NB4 (cell line): Measurements from ENCODE around the gene TGFB3.

ENCODE experiments used
- CTCF ChIP-seq: IDR thresholded peaks from one replicate; pipeline ENCODE4 v1.5.1; 2012; ENCODE audit warnings: low read depth, low read length
- POLR2A ChIP-seq: IDR thresholded peaks from 2 replicates; pipeline ENCODE4 v1.6.1; 2011; ENCODE audit warnings: mild to moderate bottlenecking; ENCODE audit not compliant: insufficient read length; ENCODE audit errors: extremely low read depth

- TF ChIP-seq POLR2A (no peak), CTCF (no peak)
Observed at GRCh38 chr14:75927564-75928087, 54.2 kb downstream of the TGFB3 start.
